Neural cell (in vitro differentiated cells): Measurements from ENCODE around the gene UGCG. TPM values are rescaled to one million over a fixed set of nuclear protein-coding genes. Genes with fewer than 3 reads are reported as not detected.

Source experiments
- H2AFZ ChIP-seq: fragments of 200-600, 300-800 bp; sonication (generic), shearing (Covaris generic); 2 replicates; pipeline ENCODE4 v1.6.0; 2014; ENCODE audit warnings: low read depth, mild to moderate bottlenecking, antibody characterized with exemption, low read length, moderate library complexity
- H3F3A ChIP-seq: fragments of 200-600 bp; shearing (Covaris generic); 2 replicates; pipeline ENCODE4 v1.6.1; 2016; ENCODE audit warnings: mild to moderate bottlenecking, moderate library complexity, mixed read lengths, antibody characterized with exemption, low read length; ENCODE audit not compliant: insufficient read depth, poor library complexity, severe bottlenecking
- H3K27ac ChIP-seq: fragments of 200-600, 300-800 bp; sonication (generic), shearing (Covaris generic); 2 replicates; pipeline ENCODE4 v1.5.1; 2014; ENCODE audit warnings: mild to moderate bottlenecking, low read length, moderate library complexity
- H3K27me3 ChIP-seq: fragments of 300-800, 200-600 bp; sonication (generic), shearing (Covaris generic); 2 replicates; pipeline ENCODE4 v1.6.0; 2014; ENCODE audit warnings: mild to moderate bottlenecking, low read depth, low read length, moderate library complexity; ENCODE audit not compliant: insufficient read depth
- H3K36me3 ChIP-seq: fragments of 300-800, 200-600 bp; sonication (generic), shearing (Covaris generic); 2 replicates; pipeline ENCODE4 v1.5.1; 2014; ENCODE audit warnings: mild to moderate bottlenecking, antibody characterized with exemption, low read length, moderate library complexity; ENCODE audit not compliant: insufficient read depth
- H3K4me2 ChIP-seq: fragments of 300-800, 200-600 bp; sonication (generic), shearing (Covaris generic); 2 replicates; pipeline ENCODE4 v1.6.0; 2014; ENCODE audit warnings: mild to moderate bottlenecking, low read length
- H3K4me3 ChIP-seq: fragments of 300-800, 200-600 bp; sonication (generic), shearing (Covaris generic); 2 replicates; pipeline ENCODE4 v1.5.1; 2014; ENCODE audit warnings: mild to moderate bottlenecking, low read length, moderate library complexity
- H3K79me2 ChIP-seq: fragments of 200-600 bp; shearing (Covaris generic); replicated peaks from 2 replicates; pipeline ENCODE4 v1.6.0; 2014; ENCODE audit warnings: mild to moderate bottlenecking, low read length, moderate library complexity; ENCODE audit not compliant: insufficient read depth
- H3K9ac ChIP-seq: fragments of 300-800, 200-600 bp; sonication (generic), shearing (Covaris generic); 2 replicates; pipeline ENCODE4 v1.6.1; 2016; ENCODE audit warnings: mild to moderate bottlenecking, low read length, mixed read lengths
- H3K9me2 ChIP-seq: fragments of 200-600 bp; shearing (Covaris generic); 2 replicates; pipeline ENCODE4 v1.6.1; 2016; ENCODE audit warnings: mild to moderate bottlenecking, low read length, mixed read lengths; ENCODE audit not compliant: insufficient read depth
- H3K9me3 ChIP-seq: fragments of 200-600, 300-800 bp; sonication (generic), shearing (Covaris generic); 2 replicates; pipeline ENCODE4 v1.6.1; 2016; ENCODE audit warnings: mild to moderate bottlenecking, mixed run types, low read length, moderate library complexity, mixed read lengths
- H4K20me1 ChIP-seq: fragments of 200-600 bp; shearing (Covaris generic); 2 replicates; pipeline ENCODE4 v1.6.1; 2016; ENCODE audit warnings: mild to moderate bottlenecking, mixed run types; ENCODE audit not compliant: insufficient read depth
- CTCF ChIP-seq: fragments of 450-650 bp; IDR thresholded peaks from 2 replicates; pipeline ENCODE4 v1.5.1; 2014; ENCODE audit warnings: antibody characterized with exemption, mild to moderate bottlenecking, moderate library complexity; ENCODE audit not compliant: poor library complexity, severe bottlenecking
- EP300 ChIP-seq: fragments of 450-650 bp; conservative IDR thresholded peaks from 2 replicates; pipeline ENCODE4 v1.6.1; 2014; ENCODE audit warnings: antibody characterized with exemption, mild to moderate bottlenecking, moderate library complexity; ENCODE audit not compliant: poor library complexity, severe bottlenecking
- EZH2 ChIP-seq: fragments of 200-600, 300-800 bp; shearing (Covaris generic), sonication (generic); IDR thresholded peaks from 2 replicates; pipeline ENCODE4 v1.6.1; 2014; ENCODE audit warnings: antibody characterized with exemption, low read length, borderline replicate concordance, mild to moderate bottlenecking; ENCODE audit not compliant: insufficient read depth, poor library complexity, severe bottlenecking
- MXI1 ChIP-seq: fragments of 450-650 bp; conservative IDR thresholded peaks from 2 replicates; pipeline ENCODE4 v1.6.1; 2014; ENCODE audit warnings: antibody characterized with exemption, mild to moderate bottlenecking; ENCODE audit not compliant: poor library complexity, severe bottlenecking
- POLR2AphosphoS5 ChIP-seq: IDR thresholded peaks from 2 replicates; pipeline ENCODE4 v1.6.1; 2012
- RAD21 ChIP-seq: fragments of 450-650 bp; conservative IDR thresholded peaks from 2 replicates; pipeline ENCODE4 v1.6.1; 2014; ENCODE audit warnings: antibody characterized with exemption, mild to moderate bottlenecking, moderate library complexity
- REST ChIP-seq: IDR thresholded peaks from 2 replicates; pipeline ENCODE4 v1.6.1; 2012; ENCODE audit warnings: borderline replicate concordance
- SMC3 ChIP-seq: fragments of 450-650 bp; conservative IDR thresholded peaks from 2 replicates; pipeline ENCODE4 v1.6.1; 2014; ENCODE audit warnings: antibody characterized with exemption, mild to moderate bottlenecking, moderate library complexity; ENCODE audit not compliant: poor library complexity
- TAF1 ChIP-seq: IDR thresholded peaks from 2 replicates; pipeline ENCODE4 v1.6.1; 2012; ENCODE audit warnings: low read depth
- polyA plus RNA-seq: library from polyadenylated mRNA; depleted of rRNA; stranded (reverse); fragments of >200 nt; gene quantifications from 2 replicates; pipeline ENCODE4 v1.2.3, GENCODE V29; 2014

UGCG gene
- polyA plus RNA-seq, 1 donor from 2014 or later = 93.6 TPM

GRCh38 chr9:111938427-111938800 lies 41.8 kb downstream of the UGCG start:
- no peaks in the 10 kb centered on the region for H3K9me2 ChIP-seq
- H3K27me3 ChIP-seq = no peaks in the 10 kb centered on the region
- H3K4me3 ChIP-seq = no peak overlapping the region
- no peak overlapping the region for H3K9ac ChIP-seq
- H4K20me1 ChIP-seq = no peaks in the 10 kb centered on the region
- H3K36me3 ChIP-seq = peaks cover 9% of the 10 kb centered on the region
- no peaks in the 10 kb centered on the region for H3K9me3 ChIP-seq
- no peak for TF ChIP-seq POLR2AphosphoS5
- no peak for TF ChIP-seq EZH2
- TF ChIP-seq SMC3 = no peak
- TF ChIP-seq RAD21 = no peak
- TF ChIP-seq TAF1 = no peak
- no peak for TF ChIP-seq CTCF
- TF ChIP-seq MXI1 = no peak
- no peak for TF ChIP-seq REST
- no peak for TF ChIP-seq EP300
- no peaks in the 10 kb centered on the region for H3F3A ChIP-seq
- H2AFZ ChIP-seq = no peak overlapping the region
- H3K27ac ChIP-seq = no peak overlapping the region
- H3K4me2 ChIP-seq = no peak overlapping the region
- H3K79me2 ChIP-seq = no peaks in the 10 kb centered on the region

GRCh38 chr9:111939322-111939721 lies 42.7 kb downstream of the UGCG start:
- H2AFZ ChIP-seq = no peak overlapping the region
- no peaks in the 10 kb centered on the region for H3K79me2 ChIP-seq
- no peaks in the 10 kb centered on the region for H4K20me1 ChIP-seq
- H3K27me3 ChIP-seq = no peaks in the 10 kb centered on the region
- H3K4me2 ChIP-seq = no peak overlapping the region
- H3K9ac ChIP-seq = no peak overlapping the region
- H3F3A ChIP-seq = no peaks in the 10 kb centered on the region
- no peaks in the 10 kb centered on the region for H3K9me3 ChIP-seq
- no peak overlapping the region for H3K4me3 ChIP-seq
- TF ChIP-seq REST (no peak), EZH2 (no peak), EP300 (no peak), TAF1 (no peak), POLR2AphosphoS5 (no peak), CTCF (no peak), MXI1 (no peak), SMC3 (no peak), RAD21 (no peak)
- no peak overlapping the region for H3K27ac ChIP-seq
- no peaks in the 10 kb centered on the region for H3K9me2 ChIP-seq
- peaks cover 5% of the 10 kb centered on the region for H3K36me3 ChIP-seq
